ENCODE results near the gene GNPTG.

DNA sequence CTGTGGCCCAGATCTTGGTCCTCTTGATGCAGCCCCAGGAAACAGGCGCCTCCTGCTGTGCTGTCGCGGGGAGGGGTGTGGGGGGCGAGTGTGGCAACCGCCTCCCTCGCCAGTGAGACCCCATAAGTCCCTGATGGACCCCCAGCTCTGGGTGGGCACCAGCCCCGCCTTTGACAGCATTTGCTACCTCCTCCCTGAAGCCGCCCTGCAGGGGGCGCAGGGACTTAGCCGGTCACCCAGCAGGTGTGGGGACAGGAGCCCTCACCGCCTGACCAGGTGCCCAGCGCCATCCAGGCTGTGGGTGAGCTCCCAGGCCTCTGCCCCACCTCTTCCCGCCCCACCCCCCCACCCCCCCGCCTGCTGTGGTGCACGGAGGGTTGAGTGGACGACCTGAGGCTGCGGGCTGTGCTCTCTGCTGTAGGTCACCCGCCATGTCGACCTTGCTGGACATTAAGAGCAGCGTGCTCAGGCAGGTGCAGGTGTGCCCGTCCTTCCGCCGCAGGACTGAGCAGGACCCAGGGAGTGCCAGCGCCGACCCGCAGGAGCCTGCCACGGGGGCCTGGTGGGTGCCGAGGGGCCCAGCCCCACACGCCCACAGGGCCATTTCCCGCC is 13.5 kb upstream of the GNPTG start:
- TF ChIP-seq POLR2A (IDR thresholded peaks at IDR 0.05; ENCODE audit: low read depth, low read length) (no peak), MAX (IDR thresholded peaks at IDR 0.05; ENCODE audit: insufficient read depth, insufficient read length) (no peak), GATA2 (IDR thresholded peaks at IDR 0.05; ENCODE audit: insufficient read depth, insufficient read length, low read depth, low read length) (no peak), EZH2 (IDR thresholded peaks at IDR 0.05; ENCODE audit: borderline replicate concordance, low read depth, low read length, severe bottlenecking) (no peak), POLR2AphosphoS5 (IDR thresholded peaks at IDR 0.05; ENCODE audit: insufficient read depth, low read depth, low read length) (no peak), MYC (IDR thresholded peaks at IDR 0.05; ENCODE audit: low read depth, low read length) (no peak)
- TF ChIP-seq, protein P1, sequence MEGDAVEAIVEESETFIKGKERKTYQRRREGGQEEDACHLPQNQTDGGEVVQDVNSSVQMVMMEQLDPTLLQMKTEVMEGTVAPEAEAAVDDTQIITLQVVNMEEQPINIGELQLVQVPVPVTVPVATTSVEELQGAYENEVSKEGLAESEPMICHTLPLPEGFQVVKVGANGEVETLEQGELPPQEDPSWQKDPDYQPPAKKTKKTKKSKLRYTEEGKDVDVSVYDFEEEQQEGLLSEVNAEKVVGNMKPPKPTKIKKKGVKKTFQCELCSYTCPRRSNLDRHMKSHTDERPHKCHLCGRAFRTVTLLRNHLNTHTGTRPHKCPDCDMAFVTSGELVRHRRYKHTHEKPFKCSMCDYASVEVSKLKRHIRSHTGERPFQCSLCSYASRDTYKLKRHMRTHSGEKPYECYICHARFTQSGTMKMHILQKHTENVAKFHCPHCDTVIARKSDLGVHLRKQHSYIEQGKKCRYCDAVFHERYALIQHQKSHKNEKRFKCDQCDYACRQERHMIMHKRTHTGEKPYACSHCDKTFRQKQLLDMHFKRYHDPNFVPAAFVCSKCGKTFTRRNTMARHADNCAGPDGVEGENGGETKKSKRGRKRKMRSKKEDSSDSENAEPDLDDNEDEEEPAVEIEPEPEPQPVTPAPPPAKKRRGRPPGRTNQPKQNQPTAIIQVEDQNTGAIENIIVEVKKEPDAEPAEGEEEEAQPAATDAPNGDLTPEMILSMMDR (IDR thresholded peaks at IDR 0.05; ENCODE audit: extremely low read depth in 1 of 2, insufficient read depth in 1 of 2, low read depth in 1 of 2, low read length in 2 of 2) = peak; percentile 10 to 53
